Tibial artery (tissue), 4 donors: ENCODE results near the gene ARSJ.

Experiments
- DNase-seq, 2 donors: peaks; one replicate each; pipeline ENCODE4 v3.0.0-alpha.2; 2019
- H3K27ac ChIP-seq, 2 donors: fragments of 200-600 bp; sonication (generic) in 1 of 2; 1 replicate in 1 of 2; 2 replicates in 1 of 2; pipeline ENCODE4 v1.5.1; 2018 to 2019; ENCODE audit warnings: mild to moderate bottlenecking in 1 of 2
- H3K27me3 ChIP-seq, 2 donors: fragments of 200-600 bp; sonication (generic) in 1 of 2; one replicate each; pipeline versions ENCODE4 v1.5.1 to v1.6.0; 2016 to 2019
- H3K36me3 ChIP-seq, 3 donors: fragments of 200-600 bp; sonication (generic) in 2 of 3; one replicate each; pipeline ENCODE4 v1.5.1; 2016 to 2019; ENCODE audit warnings: mild to moderate bottlenecking in 2 of 3
- H3K4me1 ChIP-seq, 4 donors: fragments of 200-600 bp; sonication (generic) in 2 of 4; 1 replicate in 3 of 4; 2 replicates in 1 of 4; pipeline ENCODE4 v1.5.1; 2016 to 2019
- H3K4me3 ChIP-seq, 2 donors: fragments of 200-600 bp; sonication (generic) in 1 of 2; 1 replicate in 1 of 2; 2 replicates in 1 of 2; pipeline ENCODE4 v1.5.1; 2018 to 2019; ENCODE audit warnings: mild to moderate bottlenecking in 2 of 2
- H3K9me3 ChIP-seq, 3 donors: fragments of 200-600 bp; sonication (generic) in 1 of 3; one replicate each; pipeline ENCODE4 v1.5.1; 2016 to 2019
- CTCF ChIP-seq, 2 experiments: fragments of 200-600 bp in 1 of 2; fragments of 450-650 bp in 1 of 2; IDR thresholded peaks; one replicate each; pipeline ENCODE4 v1.5.1; 2017 to 2019; ENCODE audit warnings: antibody characterized with exemption in 2 of 2, mild to moderate bottlenecking in 1 of 2, moderate library complexity in 1 of 2
- intact Hi-C: fragments of 100-400 bp; cut with DNase I; formaldehyde crosslinking; loops from one replicate; pipeline ENCODE4 v1.15.0; 2023; ENCODE audit warnings: low total_unique reads

ARSJ gene

GRCh38 chr4:113971706-113972360 lies 7.6 kb downstream of the ARSJ start:
- H3K9me3 ChIP-seq, result no peaks in the 10 kb centered on the region
- no peaks in the 10 kb centered on the region for H3K27me3 ChIP-seq
- H3K36me3 ChIP-seq, result no peaks in the 10 kb centered on the region
- DNase-seq, result no peak
- H3K4me1 ChIP-seq, result peaks cover 0 to 55% (median 9%) of the 10 kb centered on the region in 4 donors
- intact Hi-C loops, result loop anchor here (10.0 kb wide), 1 partner anchor 207 kb away; the partner anchor contains the start of gene CAMK2D
- no peak for TF ChIP-seq CTCF (IDR thresholded peaks at IDR 0.05)
- no peak overlapping the region for H3K4me3 ChIP-seq
- H3K27ac ChIP-seq, result peak overlapping the region; percentile 4 to 6

GRCh38 chr4:113969709-113970334 lies 9.6 kb downstream of the ARSJ start:
- H3K27ac ChIP-seq, result peak overlapping the region in 1 of 2 donors; percentile 57
- no peak for TF ChIP-seq CTCF (IDR thresholded peaks at IDR 0.05)
- intact Hi-C loops, result loop anchor here (10.0 kb wide), 1 partner anchor 205 kb away; the partner anchor contains the start of gene CAMK2D
- no peak overlapping the region for H3K4me3 ChIP-seq
- H3K27me3 ChIP-seq, result no peaks in the 10 kb centered on the region
- no peak for DNase-seq
- peaks cover 0 to 55% (median 7%) of the 10 kb centered on the region in 4 donors for H3K4me1 ChIP-seq
- no peaks in the 10 kb centered on the region for H3K36me3 ChIP-seq
- no peaks in the 10 kb centered on the region for H3K9me3 ChIP-seq

GRCh38 chr4:113968473-113968872 lies 11.0 kb downstream of the ARSJ start:
- peak in 1 of 2 experiments; percentile 28 for TF ChIP-seq CTCF (IDR thresholded peaks at IDR 0.05)
- Histone ChIP-seq H3K9me3 (no peaks in the 10 kb centered on the region), H3K4me3 (no peak overlapping the region), H3K36me3 (no peaks in the 10 kb centered on the region), H3K27me3 (no peaks in the 10 kb centered on the region), H3K4me1 (peaks cover 0 to 66% (median 7%) of the 10 kb centered on the region in 4 donors), H3K27ac (peak overlapping the region; percentile 54 to 57)
- DNase-seq, result no peak
- intact Hi-C loops, result no loop called here

- Histone ChIP-seq H3K27me3 (no peaks in the 10 kb centered on the region), H3K4me1 (peaks cover 0 to 68% (median 5%) of the 10 kb centered on the region in 4 donors), H3K4me3 (no peak overlapping the region), H3K27ac (peak overlapping the region; percentile 54 to 57), H3K9me3 (no peaks in the 10 kb centered on the region), H3K36me3 (no peaks in the 10 kb centered on the region)
- no peak for DNase-seq
- intact Hi-C loops, result no loop called here
- TF ChIP-seq CTCF (IDR thresholded peaks at IDR 0.05), result no peak
Observed at GRCh38 chr4:113967687-113968086, 11.8 kb downstream of the ARSJ start.

- no peak for DNase-seq
- H3K27ac ChIP-seq, result peak overlapping the region in 1 of 2 donors; percentile 69
- H3K4me1 ChIP-seq, result peaks cover 0 to 78% (median 22%) of the 10 kb centered on the region in 4 donors
- H3K27me3 ChIP-seq, result no peaks in the 10 kb centered on the region
- intact Hi-C loops, result no loop called here
- no peaks in the 10 kb centered on the region for H3K36me3 ChIP-seq
- no peaks in the 10 kb centered on the region for H3K9me3 ChIP-seq
- H3K4me3 ChIP-seq, result no peak overlapping the region
- TF ChIP-seq CTCF (IDR thresholded peaks at IDR 0.05), result no peak
Observed at GRCh38 chr4:113962719-113963265, 16.7 kb downstream of the ARSJ start.
